ENCODE data around the gene NPB. TPM values are rescaled to one million over a fixed set of nuclear protein-coding genes. Genes with fewer than 3 reads are reported as not detected.

NPB gene
- total RNA-seq, 3 donors from 2014 or later (not counting 1 experiment from before 2014, with no cell fraction given): 0.18 to 0.31 TPM; not detected in 1

DNA sequence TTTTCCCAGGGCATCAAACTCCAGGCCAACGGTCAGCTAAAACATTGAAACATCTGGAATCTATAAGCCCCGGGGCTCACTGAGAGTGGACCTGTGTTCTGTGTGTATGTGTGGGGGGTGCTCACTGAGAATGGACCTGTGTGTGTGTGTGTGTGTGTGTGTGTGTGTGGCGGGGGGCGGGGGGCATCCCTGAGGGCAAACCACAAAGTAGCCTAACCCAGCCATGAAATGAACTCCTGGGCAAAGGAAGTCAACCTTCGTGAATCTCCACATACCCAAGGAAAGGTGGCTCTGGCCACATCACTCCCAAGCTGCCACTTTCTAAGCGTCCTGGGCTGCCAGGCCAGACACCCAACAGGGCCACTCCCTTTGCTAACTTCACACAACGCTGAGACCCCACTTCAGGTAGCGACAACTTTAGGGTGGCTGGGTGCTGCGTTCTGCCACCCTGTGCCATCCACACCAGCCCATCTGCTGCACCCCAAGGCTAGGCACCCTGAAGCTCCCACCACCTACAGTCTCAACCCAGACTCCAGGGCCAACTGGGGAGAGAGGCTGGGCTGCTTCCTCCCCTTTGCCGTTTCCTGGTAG, 23.9 kb downstream of the NPB start:
- intact Hi-C loops (cut with micrococcal nuclease): no loop called here

DNA sequence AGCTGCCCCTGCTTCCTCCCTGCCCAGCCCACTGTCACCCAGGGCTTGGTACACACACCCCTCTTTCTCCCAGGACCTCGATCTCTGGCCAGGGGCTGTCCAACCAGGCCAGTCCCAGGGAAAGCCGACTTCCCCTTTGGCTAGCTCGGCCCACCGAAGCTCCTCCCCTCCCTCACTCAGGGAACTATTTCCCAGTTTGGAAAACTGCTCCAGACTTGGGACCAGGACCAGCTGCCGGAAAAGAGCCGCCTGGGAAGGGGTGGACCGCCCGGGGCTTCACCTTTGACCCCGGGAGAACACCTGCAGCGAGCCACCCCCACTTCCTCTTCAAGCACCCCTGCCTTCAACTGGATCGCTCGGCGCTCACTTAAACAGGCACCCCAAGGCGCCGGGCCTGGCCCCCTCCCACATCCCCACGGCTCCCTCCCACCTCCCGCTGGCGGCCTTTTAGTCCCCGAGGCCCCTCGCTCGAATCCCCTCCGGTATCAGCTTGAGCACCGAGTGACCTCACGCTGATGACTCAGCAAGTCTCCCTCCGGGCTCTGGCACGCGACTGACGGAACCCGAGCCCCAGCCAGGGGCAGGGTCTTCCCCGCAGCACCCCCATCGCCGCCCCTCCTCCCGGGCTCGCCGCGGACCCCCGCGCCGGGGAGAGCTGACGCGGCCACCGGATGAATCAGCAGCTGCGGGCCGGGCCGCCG, 24.6 kb downstream of the NPB start:
- TF ChIP-seq, protein P1, sequence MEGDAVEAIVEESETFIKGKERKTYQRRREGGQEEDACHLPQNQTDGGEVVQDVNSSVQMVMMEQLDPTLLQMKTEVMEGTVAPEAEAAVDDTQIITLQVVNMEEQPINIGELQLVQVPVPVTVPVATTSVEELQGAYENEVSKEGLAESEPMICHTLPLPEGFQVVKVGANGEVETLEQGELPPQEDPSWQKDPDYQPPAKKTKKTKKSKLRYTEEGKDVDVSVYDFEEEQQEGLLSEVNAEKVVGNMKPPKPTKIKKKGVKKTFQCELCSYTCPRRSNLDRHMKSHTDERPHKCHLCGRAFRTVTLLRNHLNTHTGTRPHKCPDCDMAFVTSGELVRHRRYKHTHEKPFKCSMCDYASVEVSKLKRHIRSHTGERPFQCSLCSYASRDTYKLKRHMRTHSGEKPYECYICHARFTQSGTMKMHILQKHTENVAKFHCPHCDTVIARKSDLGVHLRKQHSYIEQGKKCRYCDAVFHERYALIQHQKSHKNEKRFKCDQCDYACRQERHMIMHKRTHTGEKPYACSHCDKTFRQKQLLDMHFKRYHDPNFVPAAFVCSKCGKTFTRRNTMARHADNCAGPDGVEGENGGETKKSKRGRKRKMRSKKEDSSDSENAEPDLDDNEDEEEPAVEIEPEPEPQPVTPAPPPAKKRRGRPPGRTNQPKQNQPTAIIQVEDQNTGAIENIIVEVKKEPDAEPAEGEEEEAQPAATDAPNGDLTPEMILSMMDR (IDR thresholded peaks at IDR 0.05): no peak
- Histone ChIP-seq H3K27me3 (ENCODE audit: control insufficient read depth, insufficient read depth, low read length) (peaks cover 13% of the 10 kb centered on the region), H3K4me1 (ENCODE audit: control insufficient read depth, insufficient read depth, low read length) (peaks cover 51% of the 10 kb centered on the region), H3K4me3 (ENCODE audit: low read length) (peak overlapping the region; percentile 47), H3K27ac (ENCODE audit: low read length) (peak overlapping the region; percentile 57), H3K9me3 (ENCODE audit: control insufficient read depth, insufficient read depth, low read length) (no peaks in the 10 kb centered on the region), H3K36me3 (ENCODE audit: control insufficient read depth, insufficient read depth, low read length) (peaks cover 2% of the 10 kb centered on the region)
- H3K27ac Mint-ChIP-seq: peak overlapping the region; percentile 18 to 79
- ATAC-seq (peak in 2 of 3 donors; percentile 32 to 34), DNase-seq (peak; percentile 45 to 72)
- 1% methylated on average over 46 of the region's 46 CpGs for WGBS (ENCODE audit: insufficient coverage)
- H3K4me3 Mint-ChIP-seq: peak overlapping the region; percentile 75
- peaks cover 5 to 24% of the 10 kb centered on the region in 2 donors for H3K4me1 Mint-ChIP-seq
- no peaks in the 10 kb centered on the region for H3K9me3 Mint-ChIP-seq
- peaks cover 0 to 14% of the 10 kb centered on the region in 2 donors for H3K27me3 Mint-ChIP-seq (ENCODE audit: low read depth in 2 of 2)
- H3K36me3 Mint-ChIP-seq: no peaks in the 10 kb centered on the region
- intact Hi-C loops (cut with micrococcal nuclease): no loop called here

More for the DNA sequence above, 23.9 kb downstream of the NPB start:
- Mint-ChIP-seq H3K9me3 (no peaks in the 10 kb centered on the region), H3K4me3 (peak overlapping the region; percentile 75), H3K27ac (peak overlapping the region; percentile 18 to 79), H3K27me3 (ENCODE audit: low read depth in 2 of 2) (peaks cover 0 to 11% of the 10 kb centered on the region in 2 donors), H3K4me1 (peaks cover 5 to 24% of the 10 kb centered on the region in 2 donors), H3K36me3 (no peaks in the 10 kb centered on the region)
- DNase-seq (no peak), ATAC-seq (no peak)
- peaks cover 2% of the 10 kb centered on the region for H3K36me3 ChIP-seq (ENCODE audit: control insufficient read depth, insufficient read depth, low read length)
- H3K27ac ChIP-seq (ENCODE audit: low read length): peak overlapping the region; percentile 57
- peaks cover 51% of the 10 kb centered on the region for H3K4me1 ChIP-seq (ENCODE audit: control insufficient read depth, insufficient read depth, low read length)
- TF ChIP-seq, protein P1 (IDR thresholded peaks at IDR 0.05): no peak
- WGBS (ENCODE audit: insufficient coverage): 64% methylated on average over 10 of the region's 10 CpGs
- peaks cover 13% of the 10 kb centered on the region for H3K27me3 ChIP-seq (ENCODE audit: control insufficient read depth, insufficient read depth, low read length)
- no peaks in the 10 kb centered on the region for H3K9me3 ChIP-seq (ENCODE audit: control insufficient read depth, insufficient read depth, low read length)
- peak overlapping the region; percentile 47 for H3K4me3 ChIP-seq (ENCODE audit: low read length)

DNA sequence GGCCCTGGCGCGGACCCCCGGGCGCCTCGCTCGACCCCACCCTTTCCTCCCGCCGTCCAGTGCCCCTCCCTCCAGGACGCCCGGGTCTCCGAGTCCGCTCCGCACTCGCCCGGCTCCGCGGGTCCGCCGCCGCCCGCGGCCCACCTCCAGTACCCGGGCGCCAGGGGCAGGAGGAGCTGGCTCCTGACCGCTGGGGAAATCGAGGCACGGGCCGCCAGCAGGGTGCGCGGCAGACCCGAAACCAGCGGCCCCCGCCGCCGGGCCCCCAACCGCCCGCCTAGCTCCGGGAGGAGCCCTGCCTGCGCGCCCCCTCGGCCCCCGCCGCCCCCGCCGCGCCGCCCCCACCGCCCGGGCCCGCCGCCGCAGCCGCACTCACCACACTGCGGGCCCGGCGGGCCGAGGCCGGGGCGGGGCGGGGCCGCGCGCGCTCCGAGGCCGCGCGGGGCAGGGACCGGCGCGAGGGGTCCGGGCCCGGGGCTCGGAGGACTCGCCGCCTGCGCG, 25.2 kb downstream of the NPB start:
- no peak overlapping the region for H3K4me3 ChIP-seq (ENCODE audit: low read length)
- H3K27ac ChIP-seq (ENCODE audit: low read length): no peak overlapping the region
- intact Hi-C loops (cut with micrococcal nuclease): no loop called here

More for the DNA sequence above, 25.2 kb downstream of the NPB start:
- ATAC-seq (peak in 2 of 3 donors; percentile 7 to 38), DNase-seq (peak in 1 of 2 donors; percentile 35)
- peaks cover 5 to 24% of the 10 kb centered on the region in 2 donors for H3K4me1 Mint-ChIP-seq
- Histone ChIP-seq H3K4me1 (ENCODE audit: control insufficient read depth, insufficient read depth, low read length) (peaks cover 46% of the 10 kb centered on the region), H3K36me3 (ENCODE audit: control insufficient read depth, insufficient read depth, low read length) (peaks cover under 1% of the 10 kb centered on the region), H3K9me3 (ENCODE audit: control insufficient read depth, insufficient read depth, low read length) (no peaks in the 10 kb centered on the region), H3K27me3 (ENCODE audit: control insufficient read depth, insufficient read depth, low read length) (peaks cover 13% of the 10 kb centered on the region)
- WGBS (ENCODE audit: insufficient coverage): under 1% methylated on average over 78 of the region's 78 CpGs
- no peaks in the 10 kb centered on the region for H3K9me3 Mint-ChIP-seq
- TF ChIP-seq, protein P1 (IDR thresholded peaks at IDR 0.05): no peak
- H3K36me3 Mint-ChIP-seq: no peaks in the 10 kb centered on the region
- H3K4me3 Mint-ChIP-seq: peak overlapping the region; percentile 79
- peak overlapping the region; percentile 69 to 79 for H3K27ac Mint-ChIP-seq
- peaks cover 0 to 20% of the 10 kb centered on the region in 2 donors for H3K27me3 Mint-ChIP-seq (ENCODE audit: low read depth in 2 of 2)
